Common myeloid progenitor, CD34-positive (primary cell): ENCODE data around the gene KERA. TPM values are rescaled to one million over a fixed set of nuclear protein-coding genes. Genes with fewer than 3 reads are reported as not detected.

ENCODE experiments used
- CTCF ChIA-PET: fragments of 350-600 bp; sonication (Branson Sonifier 250); formaldehyde crosslinking; loops from one replicate; lab custom pipeline; 2021; ENCODE audit warnings: antibody characterized with exemption; lab: Charles Lee
- POLR2A ChIA-PET: fragments of 350-600 bp; sonication (Branson Sonifier 250); formaldehyde crosslinking; loops from one replicate; lab custom pipeline; 2021; ENCODE audit warnings: antibody characterized with exemption; lab: Charles Lee
- DNase-seq, 3 donors: peaks; one replicate each; pipeline versions ENCODE4 v3.0.0 to v3.0.0-alpha.2; 2013
- H3K27ac ChIP-seq, 2 experiments: 1 replicate in 1 of 2; 2 replicates in 1 of 2; pipeline ENCODE4 v1.7.0; 2013; ENCODE audit warnings: inconsistent platforms in 2 of 2, low read length in 2 of 2, mild to moderate bottlenecking in 2 of 2, low read depth in 1 of 2, moderate library complexity in 1 of 2; ENCODE audit not compliant: severe bottlenecking in 2 of 2, insufficient read depth in 1 of 2, poor library complexity in 1 of 2
- H3K27me3 ChIP-seq, 5 experiments: replicated peaks in 2 of 5; 1 replicate in 3 of 5; 2 replicates in 2 of 5; pipeline versions ENCODE4 v1.6.1 to v1.7.0; 2013; ENCODE audit warnings: low read length in 4 of 5, mild to moderate bottlenecking in 2 of 5, moderate library complexity in 2 of 5, inconsistent platforms in 1 of 5; ENCODE audit not compliant: insufficient read depth in 5 of 5, control insufficient read depth in 4 of 5
- H3K36me3 ChIP-seq, 4 experiments: 1 replicate in 2 of 4; 2 replicates in 2 of 4; pipeline versions ENCODE4 v1.6.1 to v1.7.0; 2013; ENCODE audit warnings: low read length in 3 of 4, control low read depth in 1 of 4, mild to moderate bottlenecking in 1 of 4; ENCODE audit not compliant: control insufficient read depth in 4 of 4, insufficient read depth in 4 of 4
- H3K4me1 ChIP-seq, 4 experiments: 1 replicate in 3 of 4; 2 replicates in 1 of 4; pipeline versions ENCODE4 v1.6.1 to v1.7.1; 2013; ENCODE audit warnings: low read length in 3 of 4, mild to moderate bottlenecking in 3 of 4, control low read depth in 1 of 4, inconsistent platforms in 1 of 4, moderate library complexity in 1 of 4; ENCODE audit not compliant: control insufficient read depth in 4 of 4, insufficient read depth in 4 of 4; ENCODE audit errors: control extremely low read depth in 1 of 4
- H3K4me3 ChIP-seq, 7 experiments: 1 replicate in 4 of 7; 2 replicates in 3 of 7; pipeline versions ENCODE4 v1.5.1 to v1.7.0; 2013; ENCODE audit warnings: mild to moderate bottlenecking in 7 of 7, low read length in 6 of 7, moderate library complexity in 6 of 7, inconsistent platforms in 2 of 7, low read depth in 2 of 7, control low read depth in 1 of 7; ENCODE audit not compliant: insufficient read depth in 4 of 7, control insufficient read depth in 1 of 7; ENCODE audit errors: extremely low read depth in 1 of 7
- H3K9me3 ChIP-seq, 5 experiments: 1 replicate in 4 of 5; 2 replicates in 1 of 5; pipeline versions ENCODE4 v1.6.1 to v1.7.1; 2013; ENCODE audit warnings: low read length in 4 of 5, mild to moderate bottlenecking in 2 of 5, inconsistent platforms in 1 of 5, low read depth in 1 of 5, moderate library complexity in 1 of 5; ENCODE audit not compliant: control insufficient read depth in 4 of 5, insufficient read depth in 2 of 5; ENCODE audit errors: control extremely low read depth in 1 of 5
- WGBS: methylation state at CpG from one replicate; pipeline ENCODE4 v1.1.5; 2013; ENCODE audit not compliant: insufficient coverage; 5-methylcytosine and 5-hydroxymethylcytosine counted together
- polyA plus RNA-seq: library from polyadenylated mRNA; unstranded; fragments of 120-200 nt; gene quantifications from one replicate; pipeline ENCODE4 v1.2.1, GENCODE V29; 2013

Gene KERA
- not detected for polyA plus RNA-seq

GRCh38 chr12:91057368-91058165 is at the start of gene KERA:
KERA (minus strand) TSS chr12:91058024; CDS start chr12:91056281, 1,743 bp downstream.
- no peaks in the 10 kb centered on the region for H3K9me3 ChIP-seq
- WGBS = 90% methylated on average over 3 of the region's 9 CpGs
- ChIA-PET POLR2A (no interaction called here), CTCF (no interaction called here)
- H3K36me3 ChIP-seq = no peaks in the 10 kb centered on the region
- DNase-seq = no peak
- H3K4me3 ChIP-seq = no peak within 1 kb of the TSS
- H3K4me1 ChIP-seq = no peaks in the 10 kb centered on the region
- no peaks in the 10 kb centered on the region for H3K27me3 ChIP-seq
- no peak within 1 kb of the TSS for H3K27ac ChIP-seq

GRCh38 chr12:91106283-91106682 is 48.5 kb upstream of the KERA start:
- Histone ChIP-seq H3K27ac (no peak overlapping the region), H3K9me3 (no peaks in the 10 kb centered on the region), H3K36me3 (no peaks in the 10 kb centered on the region), H3K27me3 (no peaks in the 10 kb centered on the region), H3K4me1 (peaks cover 0 to 7% (median 1%) of the 10 kb centered on the region in 4 experiments), H3K4me3 (no peak overlapping the region)
- ChIA-PET POLR2A (no interaction called here), CTCF (interaction anchor here (1.4 to 1.5 kb wide), 2 partner anchors 127 to 128 kb away, joined by 4 to 7 read pairs; no protein-coding TSS in a partner anchor)
- no peak for DNase-seq

GRCh38 chr12:91105807-91106206 is 48.0 kb upstream of the KERA start:
- Histone ChIP-seq H3K9me3 (no peaks in the 10 kb centered on the region), H3K4me1 (peaks cover 0 to 7% (median 1%) of the 10 kb centered on the region in 4 experiments), H3K27ac (no peak overlapping the region), H3K4me3 (no peak overlapping the region), H3K36me3 (no peaks in the 10 kb centered on the region), H3K27me3 (no peaks in the 10 kb centered on the region)
- CTCF ChIA-PET = interaction anchor here (1.4 to 1.5 kb wide), 2 partner anchors 126 to 128 kb away, joined by 4 to 7 read pairs; no protein-coding TSS in a partner anchor
- peak; percentile 4 to 67 (median 37) for DNase-seq
- WGBS = 20% methylated on average over 1 of the region's 5 CpGs
- POLR2A ChIA-PET = no interaction called here

- Histone ChIP-seq H3K27me3 (no peaks in the 10 kb centered on the region), H3K4me3 (no peak overlapping the region), H3K36me3 (no peaks in the 10 kb centered on the region), H3K4me1 (peaks cover 0 to 10% (median 1%) of the 10 kb centered on the region in 4 experiments), H3K27ac (no peak overlapping the region), H3K9me3 (no peaks in the 10 kb centered on the region)
- POLR2A ChIA-PET = no interaction called here
- no peak for DNase-seq
- CTCF ChIA-PET = no interaction called here
- no CpG with 5 or more reads among the region's 1 CpG for WGBS
These were observed 47.1 kb upstream of the KERA start for GRCh38 chr12:91104812-91105466.

- H3K27ac ChIP-seq = no peak overlapping the region
- no peaks in the 10 kb centered on the region for H3K36me3 ChIP-seq
- H3K4me1 ChIP-seq = peaks cover 0 to 10% (median 3%) of the 10 kb centered on the region in 4 experiments
- no peak overlapping the region for H3K4me3 ChIP-seq
- WGBS = no CpG with 5 or more reads among the region's 1 CpG
- ChIA-PET POLR2A (no interaction called here), CTCF (no interaction called here)
- no peaks in the 10 kb centered on the region for H3K27me3 ChIP-seq
- no peak for DNase-seq
- H3K9me3 ChIP-seq = no peaks in the 10 kb centered on the region
These were observed 45.8 kb upstream of the KERA start for GRCh38 chr12:91103624-91104023.

GRCh38 chr12:91103101-91103500 is 45.3 kb upstream of the KERA start:
- ChIA-PET CTCF (no interaction called here), POLR2A (no interaction called here)
- no peak for DNase-seq
- Histone ChIP-seq H3K36me3 (peaks cover 0 to under 1% (median 0%) of the 10 kb centered on the region in 4 experiments), H3K27ac (no peak overlapping the region), H3K9me3 (no peaks in the 10 kb centered on the region), H3K4me3 (no peak overlapping the region), H3K4me1 (peaks cover 0 to 13% (median 5%) of the 10 kb centered on the region in 4 experiments), H3K27me3 (no peaks in the 10 kb centered on the region)

- no peaks in the 10 kb centered on the region for H3K9me3 ChIP-seq
- no peaks in the 10 kb centered on the region for H3K27me3 ChIP-seq
- ChIA-PET POLR2A (no interaction called here), CTCF (no interaction called here)
- H3K4me3 ChIP-seq = no peak overlapping the region
- no CpG with 5 or more reads among the region's 2 CpGs for WGBS
- peaks cover 0 to 11% (median 5%) of the 10 kb centered on the region in 4 experiments for H3K4me1 ChIP-seq
- H3K36me3 ChIP-seq = peaks cover 0 to 2% (median 0%) of the 10 kb centered on the region in 4 experiments
- no peak overlapping the region for H3K27ac ChIP-seq
- DNase-seq = peak in 1 of 3 donors; percentile 28
These were observed 43.1 kb upstream of the KERA start for GRCh38 chr12:91100906-91101305.
